AG09319 (cell line): ENCODE measurements around the gene TMEM203.

Source experiments
- DNase-seq: peaks from one replicate; pipeline ENCODE4 v3.0.0-alpha.2; 2010; ENCODE audit warnings: low read depth; ENCODE audit errors: extremely low read depth
- CTCF ChIP-seq: IDR thresholded peaks from 2 replicates; pipeline ENCODE4 v1.5.1; 2011; ENCODE audit warnings: low read depth, mild to moderate bottlenecking, inconsistent platforms, low read length, moderate library complexity

Gene TMEM203

GRCh38 chr9:137167747-137168572, 37.5 kb downstream of the TMEM203 start:
- no peak for TF ChIP-seq CTCF
- no peak for DNase-seq

- TF ChIP-seq CTCF: no peak
- DNase-seq: no peak
Measured at GRCh38 chr9:137167277-137167746, 38.1 kb downstream of the TMEM203 start.

GRCh38 chr9:137166380-137167229, 38.8 kb downstream of the TMEM203 start:
- no peak for TF ChIP-seq CTCF
- no peak for DNase-seq

- DNase-seq: no peak
- no peak for TF ChIP-seq CTCF
Measured at GRCh38 chr9:137165250-137165836, 40.1 kb downstream of the TMEM203 start.

- DNase-seq: no peak
- TF ChIP-seq CTCF: no peak
Measured at GRCh38 chr9:137164370-137165249, 40.8 kb downstream of the TMEM203 start.

GRCh38 chr9:137163805-137164204, 41.6 kb downstream of the TMEM203 start:
- DNase-seq: no peak
- TF ChIP-seq CTCF: no peak
